MM.1S (cell line): ENCODE results near the gene TXLNA.

Experiments used
- DNase-seq: peaks from one replicate; pipeline ENCODE4 v3.0.0-alpha.2; 2015
- H2AFZ ChIP-seq: fragments of 300-600 bp; sonication (generic); 2 replicates; pipeline ENCODE4 v1.6.0; 2016; ENCODE audit warnings: antibody characterized with exemption, low read length
- H3F3A ChIP-seq: fragments of 300-600 bp; sonication (generic); 2 replicates; pipeline ENCODE4 v1.6.1; 2016; ENCODE audit warnings: mild to moderate bottlenecking, antibody characterized with exemption, low read length, moderate library complexity, mixed read lengths; ENCODE audit not compliant: insufficient read depth
- H3K27ac ChIP-seq: fragments of 300-600 bp; sonication (generic); 2 replicates; pipeline ENCODE4 v1.5.1; 2016; ENCODE audit warnings: mild to moderate bottlenecking, low read length
- H3K27me3 ChIP-seq: fragments of 300-600 bp; sonication (generic); replicated peaks from 2 replicates; pipeline ENCODE4 v1.6.0; 2016; ENCODE audit warnings: low read length; ENCODE audit not compliant: insufficient read depth
- H3K36me3 ChIP-seq: fragments of 300-600 bp; sonication (generic); replicated peaks from 2 replicates; pipeline ENCODE4 v1.6.1; 2016; ENCODE audit warnings: mild to moderate bottlenecking, low read length, mixed read lengths; ENCODE audit not compliant: insufficient read depth
- H3K4me1 ChIP-seq: fragments of 300-600 bp; sonication (generic); 2 replicates; pipeline ENCODE4 v1.6.1; 2016; ENCODE audit warnings: low read length, mixed read lengths
- H3K4me2 ChIP-seq: fragments of 300-600 bp; sonication (generic); 2 replicates; pipeline ENCODE4 v1.6.0; 2016; ENCODE audit warnings: low read depth, low read length
- H3K4me3 ChIP-seq: fragments of 300-600 bp; sonication (generic); 2 replicates; pipeline ENCODE4 v1.5.1; 2016; ENCODE audit warnings: low read length, mixed read lengths
- H3K79me2 ChIP-seq: fragments of 300-600 bp; sonication (generic); 2 replicates; pipeline ENCODE4 v1.6.1; 2016; ENCODE audit warnings: mixed run types, low read length, mixed read lengths
- H3K9ac ChIP-seq: fragments of 300-600 bp; sonication (generic); 2 replicates; pipeline ENCODE4 v1.6.1; 2016; ENCODE audit warnings: low read length, mixed read lengths
- H3K9me2 ChIP-seq: fragments of 300-600 bp; sonication (generic); replicated peaks from 2 replicates; pipeline ENCODE4 v1.6.1; 2016; ENCODE audit warnings: mild to moderate bottlenecking, low read length, mixed read lengths; ENCODE audit not compliant: insufficient read depth
- H3K9me3 ChIP-seq: fragments of 300-600 bp; sonication (generic); replicated peaks from 2 replicates; pipeline ENCODE4 v1.6.1; 2016; ENCODE audit warnings: mild to moderate bottlenecking, low read length, mixed read lengths; ENCODE audit not compliant: insufficient read depth
- H4K20me1 ChIP-seq: fragments of 300-600 bp; sonication (generic); 2 replicates; pipeline ENCODE4 v1.6.1; 2016; ENCODE audit warnings: mild to moderate bottlenecking, low read length, moderate library complexity, mixed read lengths; ENCODE audit not compliant: insufficient read depth
- EZH2 ChIP-seq: fragments of 300-600 bp; sonication (generic); optimal IDR thresholded peaks from 2 replicates; pipeline ENCODE3; 2017; ENCODE audit warnings: low read depth, mild to moderate bottlenecking, antibody characterized with exemption, low read length, mixed read lengths
- EZH2phosphoT487 ChIP-seq: fragments of 300-600 bp; sonication (generic); IDR thresholded peaks from 2 replicates; pipeline ENCODE4 v1.6.1; 2018; ENCODE audit warnings: antibody characterized with exemption, low read length
- TF ChIP-seq, protein P1 (sequence below): fragments of 300-600 bp; sonication (generic); IDR thresholded peaks from 2 replicates; pipeline ENCODE4 v1.5.1; 2016; ENCODE audit warnings: antibody characterized with exemption, low read length, mixed read lengths

The TXLNA gene

DNA sequence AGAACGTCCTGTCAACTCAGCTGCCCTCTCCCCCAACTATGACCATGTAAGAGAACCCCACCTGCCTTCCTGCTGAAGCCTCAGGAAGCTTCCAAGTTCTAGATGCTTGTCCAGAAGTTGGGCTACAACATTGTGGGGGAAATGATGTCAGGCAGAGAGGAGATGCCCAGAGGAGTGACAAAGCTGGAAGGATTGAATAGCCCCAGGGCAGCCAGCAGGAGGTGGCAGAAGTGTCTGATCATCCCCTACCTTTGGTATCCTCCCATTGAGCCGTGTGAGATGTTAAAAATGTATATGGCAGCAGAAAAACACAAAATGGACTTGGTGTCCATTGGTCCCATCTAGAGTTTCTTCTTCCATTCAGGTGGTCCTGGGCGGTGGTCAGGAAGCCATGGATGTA lies 49.3 kb downstream of the TXLNA start:
- no peaks in the 10 kb centered on the region for H3K9me3 ChIP-seq
- no peaks in the 10 kb centered on the region for H4K20me1 ChIP-seq
- H3K4me3 ChIP-seq = no peak overlapping the region
- TF ChIP-seq EZH2 (no peak), EZH2phosphoT487 (no peak)
- TF ChIP-seq, protein P1, sequence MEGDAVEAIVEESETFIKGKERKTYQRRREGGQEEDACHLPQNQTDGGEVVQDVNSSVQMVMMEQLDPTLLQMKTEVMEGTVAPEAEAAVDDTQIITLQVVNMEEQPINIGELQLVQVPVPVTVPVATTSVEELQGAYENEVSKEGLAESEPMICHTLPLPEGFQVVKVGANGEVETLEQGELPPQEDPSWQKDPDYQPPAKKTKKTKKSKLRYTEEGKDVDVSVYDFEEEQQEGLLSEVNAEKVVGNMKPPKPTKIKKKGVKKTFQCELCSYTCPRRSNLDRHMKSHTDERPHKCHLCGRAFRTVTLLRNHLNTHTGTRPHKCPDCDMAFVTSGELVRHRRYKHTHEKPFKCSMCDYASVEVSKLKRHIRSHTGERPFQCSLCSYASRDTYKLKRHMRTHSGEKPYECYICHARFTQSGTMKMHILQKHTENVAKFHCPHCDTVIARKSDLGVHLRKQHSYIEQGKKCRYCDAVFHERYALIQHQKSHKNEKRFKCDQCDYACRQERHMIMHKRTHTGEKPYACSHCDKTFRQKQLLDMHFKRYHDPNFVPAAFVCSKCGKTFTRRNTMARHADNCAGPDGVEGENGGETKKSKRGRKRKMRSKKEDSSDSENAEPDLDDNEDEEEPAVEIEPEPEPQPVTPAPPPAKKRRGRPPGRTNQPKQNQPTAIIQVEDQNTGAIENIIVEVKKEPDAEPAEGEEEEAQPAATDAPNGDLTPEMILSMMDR = no peak
- H3K27ac ChIP-seq = no peak overlapping the region
- H3K27me3 ChIP-seq = no peaks in the 10 kb centered on the region
- DNase-seq = no peak
- H3K79me2 ChIP-seq = peaks cover 14% of the 10 kb centered on the region
- H3K9ac ChIP-seq = no peak overlapping the region
- no peaks in the 10 kb centered on the region for H3F3A ChIP-seq
- 0 out of 2 replicates have a peak, but pooled peaks cover 2% of the 10 kb centered on the region for H3K4me1 ChIP-seq
- no peaks in the 10 kb centered on the region for H3K9me2 ChIP-seq
- no peak overlapping the region for H3K4me2 ChIP-seq
- peaks cover 7% of the 10 kb centered on the region for H3K36me3 ChIP-seq
- no peak overlapping the region for H2AFZ ChIP-seq

DNA sequence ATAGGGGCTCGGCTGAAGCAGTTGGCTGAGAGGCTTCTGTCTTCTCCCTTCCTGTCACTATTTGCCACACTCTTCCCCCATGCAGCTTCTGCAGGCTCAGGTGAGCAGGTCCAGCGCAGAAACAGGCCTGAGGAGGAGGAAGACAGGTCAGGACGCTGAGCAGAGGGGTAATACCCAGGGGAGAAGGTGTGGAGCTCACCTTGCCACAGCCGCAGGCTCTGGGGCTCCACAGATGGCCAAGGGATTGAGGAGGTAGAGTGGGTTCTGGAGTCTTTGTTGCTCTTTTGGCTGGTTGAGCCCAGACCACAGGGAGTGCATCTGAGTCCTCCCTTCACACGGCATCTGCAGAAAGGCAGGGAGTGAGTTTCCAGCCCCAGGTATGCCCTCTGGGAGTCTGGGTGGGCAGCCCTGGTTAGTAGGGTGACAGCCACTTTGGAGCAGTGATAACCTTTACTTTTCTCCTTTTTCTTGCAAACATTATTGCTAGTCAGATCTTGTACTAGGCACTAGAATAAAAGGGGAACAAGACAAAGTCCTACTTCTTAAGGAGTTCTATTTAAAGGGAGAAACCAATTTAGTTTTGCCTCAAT lies 52.5 kb downstream of the TXLNA start:
- Histone ChIP-seq H4K20me1 (no peaks in the 10 kb centered on the region), H3F3A (no peaks in the 10 kb centered on the region), H3K4me3 (no peak overlapping the region), H3K9me3 (no peaks in the 10 kb centered on the region), H3K79me2 (no peaks in the 10 kb centered on the region), H3K9ac (no peak overlapping the region), H3K4me1 (no peaks in the 10 kb centered on the region), H3K4me2 (no peak overlapping the region), H3K36me3 (peaks cover 4% of the 10 kb centered on the region), H2AFZ (no peak overlapping the region), H3K9me2 (no peaks in the 10 kb centered on the region), H3K27me3 (no peaks in the 10 kb centered on the region), H3K27ac (no peak overlapping the region)
- no peak for DNase-seq
- TF ChIP-seq, protein P1 = no peak
- TF ChIP-seq EZH2 (no peak), EZH2phosphoT487 (no peak)

GRCh38 chr1:32232558-32233304 lies 53.3 kb downstream of the TXLNA start:
- Histone ChIP-seq H3K4me3 (no peak overlapping the region), H4K20me1 (no peaks in the 10 kb centered on the region), H3K9ac (no peak overlapping the region), H3F3A (no peaks in the 10 kb centered on the region), H3K4me2 (no peak overlapping the region), H3K36me3 (peaks cover 4% of the 10 kb centered on the region), H3K27me3 (no peaks in the 10 kb centered on the region), H2AFZ (no peak overlapping the region), H3K9me2 (no peaks in the 10 kb centered on the region), H3K4me1 (no peaks in the 10 kb centered on the region), H3K79me2 (no peaks in the 10 kb centered on the region), H3K9me3 (no peaks in the 10 kb centered on the region), H3K27ac (no peak overlapping the region)
- TF ChIP-seq EZH2phosphoT487 = no peak
- TF ChIP-seq, protein P1 = no peak
- DNase-seq = no peak
